Kidney epithelial cell (primary cell): ENCODE data around the gene ACD. TPM values are rescaled to one million over a fixed set of nuclear protein-coding genes. Genes with fewer than 3 reads are reported as not detected.
A peak's percentile ranks its signal among the peaks of the same experiment; 100 is the strongest.

Experiments
- DNase-seq: peaks from one replicate; pipeline ENCODE4 v3.0.0-alpha.2; 2010; ENCODE audit warnings: low read depth
- H3K27me3 ChIP-seq: 2 replicates; pipeline ENCODE4 v1.6.0; 2011; ENCODE audit warnings: low read length; ENCODE audit not compliant: control insufficient read depth, insufficient read depth
- H3K36me3 ChIP-seq: 2 replicates; pipeline ENCODE4 v1.5.1; 2011; ENCODE audit warnings: low read length; ENCODE audit not compliant: control insufficient read depth, insufficient read depth
- H3K4me3 ChIP-seq: 2 replicates; pipeline ENCODE4 v1.5.1; 2011; ENCODE audit warnings: low read depth, mild to moderate bottlenecking, control low read depth, low read length
- CTCF ChIP-seq: IDR thresholded peaks from 2 replicates; pipeline ENCODE4 v1.5.1; 2011; ENCODE audit warnings: mild to moderate bottlenecking, moderate library complexity, low read length, control low read depth, inconsistent platforms; ENCODE audit not compliant: insufficient read depth, poor library complexity, severe bottlenecking
- total RNA-seq: library from RNA; depleted of rRNA; stranded (reverse); fragments of >200 nt; gene quantifications from 2 replicates; pipeline ENCODE4 v1.2.3, GENCODE V29; 2015

Gene ACD
- total RNA-seq, 1 donor from 2014 or later = 29.1 TPM

GRCh38 chr16:67653128-67653788 is 6.8 kb downstream of the ACD start:
- peak; percentile 15 for TF ChIP-seq CTCF
- H3K27me3 ChIP-seq = peaks cover 63% of the 10 kb centered on the region

GRCh38 chr16:67652578-67653127 is 7.4 kb downstream of the ACD start:
- Histone ChIP-seq H3K27me3 (peaks cover 69% of the 10 kb centered on the region), H3K36me3 (no peaks in the 10 kb centered on the region), H3K4me3 (peak overlapping the region; percentile 14)
- no peak for TF ChIP-seq CTCF
- DNase-seq = no peak

More at GRCh38 chr16:67653128-67653788, 6.8 kb downstream of the ACD start:
- no peak for DNase-seq
- H3K36me3 ChIP-seq = no peaks in the 10 kb centered on the region
- peak overlapping the region; percentile 29 for H3K4me3 ChIP-seq

GRCh38 chr16:67651847-67652246 is 8.2 kb downstream of the ACD start:
- no peak overlapping the region for H3K4me3 ChIP-seq
- H3K27me3 ChIP-seq = peaks cover 76% of the 10 kb centered on the region
- TF ChIP-seq CTCF = no peak
- H3K36me3 ChIP-seq = no peaks in the 10 kb centered on the region
- DNase-seq = no peak

GRCh38 chr16:67651039-67651438 is 9.0 kb downstream of the ACD start:
- H3K27me3 ChIP-seq = peaks cover 82% of the 10 kb centered on the region
- TF ChIP-seq CTCF = no peak
- no peak for DNase-seq
- H3K36me3 ChIP-seq = no peaks in the 10 kb centered on the region
- H3K4me3 ChIP-seq = no peak overlapping the region

GRCh38 chr16:67650023-67650422 is 10.0 kb downstream of the ACD start:
- Histone ChIP-seq H3K36me3 (no peaks in the 10 kb centered on the region), H3K27me3 (peaks cover 92% of the 10 kb centered on the region), H3K4me3 (no peak overlapping the region)
- DNase-seq = no peak
- no peak for TF ChIP-seq CTCF
